K562 treated with DMSO at 1 percent for 24 hours (cell line): ENCODE data around the gene OSBPL7. TPM values are rescaled to one million over a fixed set of nuclear protein-coding genes. Genes with fewer than 3 reads are reported as not detected.

Experiments used
- total RNA-seq: library from RNA; unstranded; fragments of 300-600 nt; gene quantifications from 2 replicates; pipeline ENCODE4 v1.2.3, GENCODE V29; 2022; ENCODE audit warnings: low read depth; ENCODE audit not compliant: insufficient read depth

The OSBPL7 gene, protein sequence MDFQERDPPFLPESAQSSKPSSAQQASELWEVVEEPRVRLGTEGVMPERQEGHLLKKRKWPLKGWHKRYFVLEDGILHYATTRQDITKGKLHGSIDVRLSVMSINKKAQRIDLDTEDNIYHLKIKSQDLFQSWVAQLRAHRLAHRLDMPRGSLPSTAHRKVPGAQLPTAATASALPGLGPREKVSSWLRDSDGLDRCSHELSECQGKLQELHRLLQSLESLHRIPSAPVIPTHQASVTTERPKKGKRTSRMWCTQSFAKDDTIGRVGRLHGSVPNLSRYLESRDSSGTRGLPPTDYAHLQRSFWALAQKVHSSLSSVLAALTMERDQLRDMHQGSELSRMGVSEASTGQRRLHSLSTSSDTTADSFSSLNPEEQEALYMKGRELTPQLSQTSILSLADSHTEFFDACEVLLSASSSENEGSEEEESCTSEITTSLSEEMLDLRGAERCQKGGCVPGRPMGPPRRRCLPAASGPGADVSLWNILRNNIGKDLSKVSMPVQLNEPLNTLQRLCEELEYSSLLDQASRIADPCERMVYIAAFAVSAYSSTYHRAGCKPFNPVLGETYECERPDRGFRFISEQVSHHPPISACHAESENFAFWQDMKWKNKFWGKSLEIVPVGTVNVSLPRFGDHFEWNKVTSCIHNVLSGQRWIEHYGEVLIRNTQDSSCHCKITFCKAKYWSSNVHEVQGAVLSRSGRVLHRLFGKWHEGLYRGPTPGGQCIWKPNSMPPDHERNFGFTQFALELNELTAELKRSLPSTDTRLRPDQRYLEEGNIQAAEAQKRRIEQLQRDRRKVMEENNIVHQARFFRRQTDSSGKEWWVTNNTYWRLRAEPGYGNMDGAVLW
- 11.3 and 13.5 TPM in 2 replicates for total RNA-seq

DNA sequence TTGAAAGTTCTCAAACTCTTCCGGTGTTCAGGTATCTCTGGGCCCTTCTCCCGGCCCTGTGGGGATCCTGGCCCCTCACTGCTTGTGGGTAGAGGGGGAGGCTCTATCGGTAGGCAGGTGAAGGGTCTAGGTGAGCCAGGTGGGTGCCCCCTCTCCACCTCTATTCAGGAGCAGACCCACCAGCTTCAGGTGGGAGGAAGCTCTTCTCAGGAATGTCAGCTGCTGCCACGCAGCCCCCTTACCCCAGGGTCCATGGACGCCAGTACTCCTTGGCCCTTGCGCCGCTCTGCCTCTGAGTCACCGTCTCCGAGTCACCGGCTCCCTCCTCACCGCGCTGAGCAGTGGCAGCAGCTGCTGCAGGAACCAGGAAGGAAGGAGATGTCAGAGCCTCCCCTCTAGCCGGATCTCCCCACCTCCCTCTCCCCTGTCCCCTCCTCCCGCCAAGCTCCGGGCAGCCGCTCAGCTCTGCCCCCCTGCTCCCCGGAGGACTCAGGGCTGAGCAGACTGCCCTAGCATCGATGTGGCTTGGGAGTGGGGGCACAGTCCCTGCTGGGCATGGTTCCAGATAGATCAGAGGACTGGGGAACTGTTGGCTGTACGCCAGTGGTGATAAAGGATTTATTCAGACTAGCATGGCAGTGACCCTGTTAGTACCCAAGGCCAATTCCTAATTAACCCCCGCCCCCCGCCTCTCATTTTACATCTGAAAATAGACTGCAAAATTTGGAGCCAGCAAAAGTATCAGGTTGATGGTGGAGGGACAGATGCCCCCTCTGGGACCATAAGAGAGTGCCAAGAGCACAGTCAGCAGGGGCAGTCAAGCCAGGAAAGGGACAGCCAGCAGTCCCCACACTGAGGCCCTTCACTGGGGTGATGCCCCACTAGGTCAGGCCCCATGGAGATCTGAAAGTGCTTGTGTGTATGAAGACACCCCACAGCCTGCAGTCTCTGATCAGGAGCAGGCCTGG is at the start of gene OSBPL7:
OSBPL7 (minus strand) TSS at position 371 of the 968 bp plus-strand sequence. CDS start 1,516 bp downstream, outside the sequence.

DNA sequence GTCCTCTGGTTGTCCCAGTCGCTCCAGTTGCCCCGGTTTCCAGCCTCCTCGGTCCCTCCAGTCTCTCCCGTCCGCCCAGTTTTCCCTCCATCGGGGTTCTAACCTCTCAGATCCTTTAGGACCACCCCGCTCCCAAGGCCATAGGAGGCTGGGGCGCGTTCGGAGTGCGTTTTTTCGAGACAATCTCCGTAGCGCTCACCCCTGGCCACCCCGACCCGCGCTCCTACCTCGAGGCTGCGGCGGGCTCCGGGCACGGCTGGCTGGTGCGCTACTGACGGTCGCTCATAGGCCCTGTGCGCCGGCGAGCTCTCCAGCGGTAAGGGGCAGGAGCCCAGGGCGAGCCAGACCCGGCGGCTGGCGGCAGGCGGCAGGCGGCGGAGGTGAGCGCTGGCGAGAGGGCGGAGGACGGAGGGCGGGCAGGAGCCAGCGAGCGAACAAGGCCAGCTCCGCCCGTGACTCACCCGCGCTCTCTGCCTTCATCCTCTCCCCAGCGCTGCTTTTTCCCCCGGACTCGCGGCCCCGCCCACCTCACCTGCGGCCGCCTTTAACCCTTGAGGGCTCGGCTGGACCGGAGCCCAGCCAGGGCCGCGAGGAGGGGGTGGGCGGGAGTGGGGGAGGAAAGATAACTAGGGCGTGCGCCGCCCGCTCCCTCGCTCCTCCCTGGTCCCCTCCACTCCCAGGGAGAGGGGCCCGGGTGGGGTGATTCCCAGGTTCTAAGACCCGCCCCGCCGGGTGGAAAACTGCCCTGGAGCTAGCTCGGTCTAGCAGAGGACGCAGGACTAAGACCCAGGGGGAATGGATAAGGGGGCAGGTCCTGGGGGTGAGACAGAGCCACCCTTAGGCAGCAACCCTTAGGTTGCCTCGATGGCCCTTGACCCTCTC is 29.3 kb upstream of the OSBPL7 start, which contains the start of gene SP6:
SP6 (minus strand) TSS at position 472 of the 882 bp plus-strand sequence. CDS start 2,734 bp downstream, outside the sequence.

DNA sequence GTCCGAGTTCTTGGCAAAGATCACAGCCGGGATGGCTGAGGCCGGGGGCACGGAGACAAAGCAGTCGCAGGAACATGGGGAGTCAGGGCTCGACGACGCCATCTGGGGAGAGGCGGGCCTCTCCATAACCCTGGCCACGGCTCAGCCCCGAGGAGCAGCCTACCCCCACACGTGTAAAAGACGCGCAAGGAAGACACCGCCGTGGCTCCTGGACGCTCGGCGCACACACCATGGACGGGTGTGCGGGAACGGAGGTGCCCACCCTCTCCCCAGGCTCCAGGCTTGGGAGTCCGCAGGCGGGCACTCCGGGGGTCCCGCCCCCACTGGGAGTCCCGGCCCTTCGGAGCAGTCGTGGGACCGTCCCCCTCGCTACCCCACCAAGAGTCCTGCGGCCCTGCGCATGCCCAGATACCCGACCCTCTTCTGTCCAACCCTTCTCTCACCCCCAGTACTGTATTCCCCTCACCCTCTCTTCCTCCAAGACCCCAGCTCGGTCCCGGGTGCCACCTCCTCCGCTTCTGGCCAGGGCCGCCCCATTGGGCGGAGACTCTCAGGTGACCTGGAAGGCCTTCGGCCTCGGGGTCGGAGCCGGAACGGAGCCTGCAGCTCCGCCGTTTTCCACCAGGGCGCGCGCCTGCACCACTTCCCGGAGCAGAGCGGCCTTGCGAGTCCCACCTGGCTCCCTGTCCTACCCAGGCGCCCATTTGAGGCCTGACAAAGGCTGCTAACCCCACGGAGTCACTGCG is 19.3 kb upstream of the OSBPL7 start, which contains the start of gene SCRN2:
SCRN2 (minus strand) TSS at position 532 of the 746 bp plus-strand sequence; CDS start at position 102, 430 bp downstream.

DNA sequence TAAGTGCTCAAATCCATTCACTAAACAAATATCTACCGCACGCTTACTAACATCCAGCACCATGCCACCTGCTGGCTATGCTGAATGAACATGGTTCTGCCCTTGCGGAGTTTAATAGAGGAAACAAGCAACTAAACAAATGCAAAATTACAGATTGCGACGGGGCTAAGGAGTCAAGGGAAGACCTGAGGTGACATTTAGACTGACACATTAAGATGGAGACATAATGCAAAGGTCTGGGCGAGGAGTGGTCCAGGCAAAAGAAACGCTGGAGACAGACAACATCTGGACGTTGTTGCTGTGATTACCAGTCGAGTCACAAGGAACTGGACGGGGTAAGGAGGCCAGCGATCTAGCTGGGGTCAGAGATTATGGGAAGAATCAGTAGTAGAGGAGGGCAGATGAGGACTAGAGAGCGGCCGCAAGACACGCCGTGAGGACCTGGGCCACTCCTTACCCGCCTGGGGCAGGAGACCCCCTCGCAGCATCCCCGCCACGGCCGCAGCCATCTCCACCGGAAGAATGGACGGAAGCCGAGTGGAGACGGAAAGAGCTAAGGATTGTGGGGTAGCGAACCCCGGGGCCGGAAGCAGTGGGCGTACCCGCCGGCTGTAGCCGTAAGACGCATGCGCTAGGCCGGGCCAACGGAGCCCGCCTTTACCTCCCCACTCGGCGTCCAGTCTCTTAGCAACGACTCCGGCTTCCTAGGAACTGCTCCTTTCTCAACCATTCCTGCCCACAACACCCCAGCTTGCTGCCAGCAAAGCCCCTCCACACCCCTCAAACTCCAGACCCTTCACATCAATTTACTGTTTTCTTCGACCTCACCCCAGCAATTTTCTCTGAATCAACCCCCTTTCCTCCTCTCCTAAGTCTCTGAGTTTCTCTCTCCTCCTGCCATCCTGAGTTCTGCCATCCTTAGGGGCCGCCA is 9.7 kb upstream of the OSBPL7 start, which contains the start of the genes LRRC46 and MRPL10:
LRRC46 (plus strand) TSS at position 668 of the 931 bp plus-strand sequence. CDS start 320 bp downstream, outside the sequence.
MRPL10 (minus strand) TSS at position 539 of the 931 bp plus-strand sequence; CDS start at position 509, 30 bp downstream.

Other genes starting within 250 kb of the OSBPL7 start
- 146 and 148 TPM in 2 replicates for gene KPNB1, start 171.9 kb downstream of the OSBPL7 start, total RNA-seq
- 10.9 and 11.2 TPM in 2 replicates for gene TBKBP1, start 127.6 kb downstream of the OSBPL7 start, total RNA-seq
- not detected in 2 replicates for gene TBX21, start 88.6 kb downstream of the OSBPL7 start, total RNA-seq
- gene MRPL10, start 9.7 kb upstream of the OSBPL7 start, total RNA-seq: 87.6 and 101 TPM in 2 replicates
- gene LRRC46, start 9.9 kb upstream of the OSBPL7 start, total RNA-seq: 1.0 and 1.1 TPM in 2 replicates
- gene SCRN2, start 19.5 kb upstream of the OSBPL7 start, total RNA-seq: 23.5 and 27.4 TPM in 2 replicates
- 11.8 and 14.9 TPM in 2 replicates for gene SP6, start 29.4 kb upstream of the OSBPL7 start, total RNA-seq
- 19.0 and 23.9 TPM in 2 replicates for gene SP2, start 74.4 kb upstream of the OSBPL7 start, total RNA-seq
- 10.9 and 12.6 TPM in 2 replicates for gene PNPO, start 119.8 kb upstream of the OSBPL7 start, total RNA-seq
- not detected in 2 replicates for gene PRR15L, start 136.1 kb upstream of the OSBPL7 start, total RNA-seq
- gene CDK5RAP3, start 149.3 kb upstream of the OSBPL7 start, total RNA-seq: 124 and 144 TPM in 2 replicates
- gene COPZ2, start 216.0 kb upstream of the OSBPL7 start, total RNA-seq: not detected in 2 replicates
- 193 and 207 TPM in 2 replicates for gene NFE2L1, start 226.6 kb upstream of the OSBPL7 start, total RNA-seq